ENCODE data around the gene CDC42EP5. TPM values are rescaled to one million over a fixed set of nuclear protein-coding genes. Genes with fewer than 3 reads are reported as not detected.
"Not testable (repeated sequence)": the region's sequence is repeated elsewhere in the genome, so short reads cannot be mapped to it uniquely, and the experiment has no call there.

CDC42EP5 gene
- total RNA-seq, 1 donor from 2014 or later: not detected

DNA sequence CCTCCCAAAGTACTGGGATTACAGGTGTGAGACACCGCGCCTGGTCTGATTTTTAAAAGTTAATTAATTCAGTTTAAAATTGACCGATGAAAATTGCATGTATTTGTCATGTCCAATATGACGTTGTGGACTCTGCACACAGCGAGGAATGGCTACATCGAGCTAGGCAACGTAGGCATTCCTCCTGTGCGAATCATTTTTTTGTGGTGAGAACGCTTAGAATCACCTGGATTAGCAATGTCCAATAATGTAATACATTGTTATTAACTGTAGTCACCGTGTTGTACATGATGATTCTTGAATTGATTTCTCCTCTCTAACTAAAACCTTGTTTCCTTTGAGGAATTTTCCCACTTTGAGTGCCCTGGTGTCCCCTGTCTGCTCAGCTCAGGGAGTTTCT lies 33.0 kb upstream of the CDC42EP5 start:
- no peak overlapping the region for H3K4me3 Mint-ChIP-seq (ENCODE audit: unreplicated experiment)
- peaks cover 3% of the 10 kb centered on the region for H3K27me3 Mint-ChIP-seq (ENCODE audit: unreplicated experiment)
- H3K27ac Mint-ChIP-seq (ENCODE audit: unreplicated experiment): no peak overlapping the region
- no peaks in the 10 kb centered on the region for H3K4me1 Mint-ChIP-seq (ENCODE audit: low read depth, unreplicated experiment)
- no peaks in the 10 kb centered on the region for H3K36me3 Mint-ChIP-seq (ENCODE audit: unreplicated experiment)
- no peak for DNase-seq
- TF ChIP-seq, protein P1, sequence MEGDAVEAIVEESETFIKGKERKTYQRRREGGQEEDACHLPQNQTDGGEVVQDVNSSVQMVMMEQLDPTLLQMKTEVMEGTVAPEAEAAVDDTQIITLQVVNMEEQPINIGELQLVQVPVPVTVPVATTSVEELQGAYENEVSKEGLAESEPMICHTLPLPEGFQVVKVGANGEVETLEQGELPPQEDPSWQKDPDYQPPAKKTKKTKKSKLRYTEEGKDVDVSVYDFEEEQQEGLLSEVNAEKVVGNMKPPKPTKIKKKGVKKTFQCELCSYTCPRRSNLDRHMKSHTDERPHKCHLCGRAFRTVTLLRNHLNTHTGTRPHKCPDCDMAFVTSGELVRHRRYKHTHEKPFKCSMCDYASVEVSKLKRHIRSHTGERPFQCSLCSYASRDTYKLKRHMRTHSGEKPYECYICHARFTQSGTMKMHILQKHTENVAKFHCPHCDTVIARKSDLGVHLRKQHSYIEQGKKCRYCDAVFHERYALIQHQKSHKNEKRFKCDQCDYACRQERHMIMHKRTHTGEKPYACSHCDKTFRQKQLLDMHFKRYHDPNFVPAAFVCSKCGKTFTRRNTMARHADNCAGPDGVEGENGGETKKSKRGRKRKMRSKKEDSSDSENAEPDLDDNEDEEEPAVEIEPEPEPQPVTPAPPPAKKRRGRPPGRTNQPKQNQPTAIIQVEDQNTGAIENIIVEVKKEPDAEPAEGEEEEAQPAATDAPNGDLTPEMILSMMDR (IDR thresholded peaks at IDR 0.05; ENCODE audit: partially characterized antibody, unreplicated experiment): no peak
- H3K9me3 Mint-ChIP-seq (ENCODE audit: unreplicated experiment): no peaks in the 10 kb centered on the region

- not testable (repeated sequence) for H3K36me3 Mint-ChIP-seq (ENCODE audit: unreplicated experiment); H3K9me3 Mint-ChIP-seq (ENCODE audit: unreplicated experiment); H3K27me3 Mint-ChIP-seq (ENCODE audit: unreplicated experiment); H3K4me1 Mint-ChIP-seq (ENCODE audit: low read depth, unreplicated experiment); H3K27ac Mint-ChIP-seq (ENCODE audit: unreplicated experiment); H3K4me3 Mint-ChIP-seq (ENCODE audit: unreplicated experiment); DNase-seq
These were observed 32.4 kb upstream of the CDC42EP5 start for GRCh38 chr19:54505542-54505941.

DNA sequence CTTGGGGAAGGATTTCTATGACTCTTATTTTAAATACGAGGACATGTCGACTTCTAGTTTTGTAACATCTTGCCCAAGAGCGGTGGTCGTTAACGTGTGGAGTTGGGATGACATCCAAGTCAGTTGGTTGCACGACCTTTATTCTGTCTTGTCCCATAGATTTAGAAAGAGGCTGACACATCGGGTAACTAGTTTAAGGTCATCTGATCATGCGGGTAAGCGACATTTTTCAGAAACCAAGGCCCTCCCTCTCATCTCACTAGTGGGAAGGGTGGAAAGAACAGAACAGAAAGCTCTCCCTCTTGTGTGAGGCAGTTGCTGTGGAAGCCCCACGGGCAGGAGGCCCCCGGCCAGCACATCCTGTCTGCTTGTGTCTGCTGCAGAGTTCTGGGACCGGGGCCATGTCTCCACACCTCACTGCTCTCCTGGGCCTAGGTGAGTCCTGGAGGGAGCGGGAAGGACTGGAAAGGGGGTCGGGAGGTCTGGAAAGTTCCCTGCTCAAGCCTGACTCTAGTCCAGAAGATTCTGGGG lies 29.5 kb upstream of the CDC42EP5 start, which contains the start of gene LAIR2:
Gene LAIR2 (plus strand): TSS at position 314 of the 531 bp plus-strand sequence. CDS start 88 bp downstream, at position 402.
- TF ChIP-seq, protein P1 (IDR thresholded peaks at IDR 0.05; ENCODE audit: partially characterized antibody, unreplicated experiment): no peak
- no peaks in the 10 kb centered on the region for H3K27me3 Mint-ChIP-seq (ENCODE audit: unreplicated experiment)
- H3K4me3 Mint-ChIP-seq (ENCODE audit: unreplicated experiment): no peak within 1 kb of the TSS
- no peaks in the 10 kb centered on the region for H3K4me1 Mint-ChIP-seq (ENCODE audit: low read depth, unreplicated experiment)
- no peaks in the 10 kb centered on the region for H3K36me3 Mint-ChIP-seq (ENCODE audit: unreplicated experiment)
- no peaks in the 10 kb centered on the region for H3K9me3 Mint-ChIP-seq (ENCODE audit: unreplicated experiment)
- DNase-seq: no peak
- H3K27ac Mint-ChIP-seq (ENCODE audit: unreplicated experiment): no peak within 1 kb of the TSS

DNA sequence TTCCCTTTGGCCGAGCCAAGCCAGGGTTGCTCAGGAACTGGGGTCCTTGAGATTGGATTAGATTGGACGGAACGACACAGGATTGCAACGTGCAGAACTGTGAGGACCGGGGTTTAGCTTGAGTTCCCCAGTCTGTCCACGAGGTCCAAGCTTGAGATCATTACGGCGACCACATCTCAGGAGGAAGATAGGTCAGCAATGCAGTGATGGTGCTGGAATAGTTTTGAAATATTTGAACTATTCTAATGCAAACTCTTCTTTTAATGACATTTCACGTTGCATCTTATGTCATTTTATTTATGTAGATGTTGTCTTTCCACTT lies 25.3 kb upstream of the CDC42EP5 start:
- not testable (repeated sequence) for H3K9me3 Mint-ChIP-seq (ENCODE audit: unreplicated experiment); H3K36me3 Mint-ChIP-seq (ENCODE audit: unreplicated experiment); H3K4me1 Mint-ChIP-seq (ENCODE audit: low read depth, unreplicated experiment); H3K27me3 Mint-ChIP-seq (ENCODE audit: unreplicated experiment); H3K4me3 Mint-ChIP-seq (ENCODE audit: unreplicated experiment); H3K27ac Mint-ChIP-seq (ENCODE audit: unreplicated experiment); DNase-seq

DNA sequence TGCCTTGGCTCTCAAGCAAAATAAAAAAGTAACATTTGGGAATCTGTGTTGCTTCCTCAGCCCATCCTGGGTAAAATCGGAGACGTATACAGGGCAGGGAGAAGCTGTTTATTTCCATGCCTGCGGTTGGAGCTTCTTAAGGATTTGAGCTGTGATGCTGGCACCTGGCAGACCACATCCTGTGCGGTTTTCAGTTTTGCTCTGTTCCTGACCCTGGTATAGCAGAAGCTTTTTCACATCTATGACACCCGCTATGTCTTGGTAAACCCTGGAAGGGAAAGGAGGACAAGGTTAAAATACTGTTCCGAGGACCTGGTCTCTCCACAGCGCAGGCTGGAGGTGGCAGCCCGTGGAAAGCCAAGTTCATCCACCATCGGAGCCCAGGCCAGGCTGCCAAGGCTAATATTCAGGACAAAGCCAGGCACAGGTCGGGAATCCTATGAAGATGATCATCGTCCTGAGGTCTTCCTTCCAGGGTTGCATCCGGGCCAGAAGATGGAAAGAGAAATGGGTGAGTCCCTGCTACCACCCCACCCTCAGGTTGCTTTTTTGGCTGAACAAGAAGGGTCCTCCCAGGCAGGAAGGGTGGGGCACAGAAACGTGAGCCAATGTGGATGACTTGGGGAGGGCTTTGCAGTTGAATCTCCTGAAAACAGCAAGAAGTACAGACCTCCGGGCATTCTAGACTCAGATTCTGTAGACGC lies 24.8 kb upstream of the CDC42EP5 start:
- H3K27me3 Mint-ChIP-seq (ENCODE audit: unreplicated experiment); H3K9me3 Mint-ChIP-seq (ENCODE audit: unreplicated experiment); DNase-seq; H3K27ac Mint-ChIP-seq (ENCODE audit: unreplicated experiment); H3K4me1 Mint-ChIP-seq (ENCODE audit: low read depth, unreplicated experiment); H3K4me3 Mint-ChIP-seq (ENCODE audit: unreplicated experiment); H3K36me3 Mint-ChIP-seq (ENCODE audit: unreplicated experiment): not testable (repeated sequence)

DNA sequence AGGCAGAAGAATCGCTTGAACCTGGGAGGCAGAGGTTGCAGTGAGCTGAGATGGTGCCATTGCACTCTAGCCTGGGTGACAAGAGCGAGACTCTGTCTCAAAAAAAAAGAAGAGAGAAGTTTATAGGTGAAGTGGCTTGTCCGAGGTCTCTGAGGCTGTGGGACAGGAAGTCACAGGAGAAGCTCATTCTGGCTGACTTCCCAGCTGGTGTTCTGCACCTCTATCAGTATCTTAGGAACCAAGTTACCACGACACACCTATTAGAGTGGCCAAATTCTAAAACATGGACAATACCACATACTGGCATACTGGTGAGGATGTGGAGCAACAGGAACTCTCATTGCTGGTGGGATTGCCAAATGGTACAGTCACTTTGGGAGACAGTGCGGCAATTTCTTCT lies 22.2 kb upstream of the CDC42EP5 start:
- H3K4me1 Mint-ChIP-seq (ENCODE audit: low read depth, unreplicated experiment); H3K27ac Mint-ChIP-seq (ENCODE audit: unreplicated experiment); DNase-seq; H3K4me3 Mint-ChIP-seq (ENCODE audit: unreplicated experiment); H3K36me3 Mint-ChIP-seq (ENCODE audit: unreplicated experiment); H3K9me3 Mint-ChIP-seq (ENCODE audit: unreplicated experiment); H3K27me3 Mint-ChIP-seq (ENCODE audit: unreplicated experiment): not testable (repeated sequence)

DNA sequence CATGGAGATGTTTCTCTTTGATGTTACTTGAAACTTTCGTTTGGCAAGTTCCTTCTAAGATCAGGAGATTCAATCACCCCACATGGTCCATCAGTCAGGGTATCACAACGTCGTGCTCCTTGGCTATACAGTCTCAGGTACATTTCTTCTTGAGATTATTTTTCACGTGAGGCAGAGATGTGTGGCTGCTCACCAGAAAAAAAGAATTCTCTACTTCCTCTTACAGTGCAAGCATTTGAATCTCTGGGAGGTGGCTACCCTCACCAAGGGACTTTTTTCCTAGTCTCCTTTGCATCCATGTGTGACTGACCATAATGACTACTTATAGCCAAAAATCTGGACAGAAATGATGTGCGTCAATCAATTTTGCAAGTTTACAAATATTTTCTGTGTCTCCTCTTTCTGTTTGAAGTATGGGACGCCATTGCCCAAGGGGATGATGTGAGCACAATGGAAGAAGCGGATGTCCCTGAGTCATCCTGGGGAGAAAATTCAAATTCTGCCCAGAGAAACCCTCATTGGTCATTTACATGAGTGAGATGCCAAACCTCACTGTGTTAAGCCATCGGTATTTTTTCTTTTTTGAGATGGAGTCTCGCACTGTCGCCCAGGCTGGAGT lies 21.0 kb upstream of the CDC42EP5 start:
- Mint-ChIP-seq H3K27ac (ENCODE audit: unreplicated experiment) (no peak overlapping the region), H3K4me1 (ENCODE audit: low read depth, unreplicated experiment) (no peaks in the 10 kb centered on the region), H3K36me3 (ENCODE audit: unreplicated experiment) (no peaks in the 10 kb centered on the region), H3K9me3 (ENCODE audit: unreplicated experiment) (peaks cover 3% of the 10 kb centered on the region), H3K4me3 (ENCODE audit: unreplicated experiment) (no peak overlapping the region), H3K27me3 (ENCODE audit: unreplicated experiment) (peaks cover 4% of the 10 kb centered on the region)
- no peak for DNase-seq
- TF ChIP-seq, protein P1 (IDR thresholded peaks at IDR 0.05; ENCODE audit: partially characterized antibody, unreplicated experiment): no peak

- H3K4me3 Mint-ChIP-seq (ENCODE audit: unreplicated experiment); H3K27me3 Mint-ChIP-seq (ENCODE audit: unreplicated experiment); H3K4me1 Mint-ChIP-seq (ENCODE audit: low read depth, unreplicated experiment); H3K27ac Mint-ChIP-seq (ENCODE audit: unreplicated experiment); H3K36me3 Mint-ChIP-seq (ENCODE audit: unreplicated experiment); H3K9me3 Mint-ChIP-seq (ENCODE audit: unreplicated experiment); DNase-seq: not testable (repeated sequence)
These were observed 20.0 kb upstream of the CDC42EP5 start for GRCh38 chr19:54493056-54493455.
